Fibroblast of villous mesenchyme (primary cell): ENCODE results near the gene COQ3. TPM values are rescaled to one million over a fixed set of nuclear protein-coding genes. Genes with fewer than 3 reads are reported as not detected.

Experiments
- DNase-seq: peaks from one replicate; pipeline ENCODE4 v3.0.0-alpha.2; 2010; ENCODE audit warnings: low read depth
- H3K4me3 ChIP-seq: 2 replicates; pipeline ENCODE4 v1.5.1; 2011; ENCODE audit warnings: low read depth, mild to moderate bottlenecking, low read length
- CTCF ChIP-seq: IDR thresholded peaks from 2 replicates; pipeline ENCODE4 v1.5.1; 2012; ENCODE audit warnings: low read depth, mild to moderate bottlenecking, low read length; ENCODE audit not compliant: insufficient read depth
- total RNA-seq: library from RNA; depleted of rRNA; stranded (reverse); fragments of >200 nt; gene quantifications from 2 replicates; pipeline ENCODE4 v1.2.3, GENCODE V29; 2012

The COQ3 gene
- total RNA-seq, 1 donor, result 9.1 TPM

- no peak overlapping the region for H3K4me3 ChIP-seq
- no peak for TF ChIP-seq CTCF
- no peak for DNase-seq
Observed at GRCh38 chr6:99359800-99360199, 34.2 kb downstream of the COQ3 start.

GRCh38 chr6:99356641-99357040 is 37.4 kb downstream of the COQ3 start:
- no peak overlapping the region for H3K4me3 ChIP-seq
- no peak for DNase-seq
- no peak for TF ChIP-seq CTCF

GRCh38 chr6:99354983-99355382 is 39.0 kb downstream of the COQ3 start:
- DNase-seq, result no peak
- H3K4me3 ChIP-seq, result no peak overlapping the region
- TF ChIP-seq CTCF, result no peak

- TF ChIP-seq CTCF, result no peak
- DNase-seq, result no peak
Observed at GRCh38 chr6:99353126-99353525, 40.9 kb downstream of the COQ3 start.

GRCh38 chr6:99350573-99350972 is 43.4 kb downstream of the COQ3 start:
- DNase-seq, result no peak
- TF ChIP-seq CTCF, result no peak
- no peak overlapping the region for H3K4me3 ChIP-seq

More at GRCh38 chr6:99353126-99353525, 40.9 kb downstream of the COQ3 start:
- no peak overlapping the region for H3K4me3 ChIP-seq

GRCh38 chr6:99349171-99350141 is 44.5 kb downstream of the COQ3 start, which contains the start of gene FAXC:
Gene FAXC (minus strand): TSS chr6:99349674. CDS start chr6:99349372, 302 bp downstream.
- no peak for TF ChIP-seq CTCF
- peak; percentile 3 for DNase-seq
- H3K4me3 ChIP-seq, result peak within 1 kb of the TSS; percentile 53
